DND-41 (cell line): ENCODE results near the gene PTPRD.

Experiments used
- CTCF ChIP-seq: IDR thresholded peaks from 2 replicates; pipeline ENCODE4 v1.5.1; 2012; ENCODE audit warnings: borderline replicate concordance, low read length, moderate library complexity, mild to moderate bottlenecking; ENCODE audit not compliant: poor library complexity, severe bottlenecking; ENCODE audit errors: extremely low read depth
- EZH2 ChIP-seq: IDR thresholded peaks from 3 replicates; pipeline ENCODE4 v1.6.1; 2012; ENCODE audit warnings: borderline replicate concordance, low read depth, mild to moderate bottlenecking, moderate library complexity, low read length, inconsistent platforms; ENCODE audit not compliant: severe bottlenecking

DNA sequence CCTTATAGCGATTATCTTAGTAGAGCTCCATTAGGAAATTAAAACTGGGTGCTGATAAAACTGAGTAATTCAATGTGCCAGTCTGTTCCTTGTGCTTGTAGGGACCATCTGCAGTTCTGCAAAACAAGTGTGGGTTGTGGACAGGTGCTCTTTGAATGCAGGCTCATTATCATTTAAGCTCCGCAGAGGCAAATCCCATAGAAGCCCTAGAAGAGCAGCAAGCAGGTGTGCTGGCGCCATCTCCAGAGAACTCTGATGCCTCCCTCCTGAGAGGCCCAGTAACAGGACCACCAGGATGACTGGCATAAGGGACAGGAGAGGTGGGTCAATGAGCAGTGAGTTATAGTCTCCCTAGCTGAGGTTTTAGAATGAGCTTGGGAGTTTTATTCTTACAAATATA is 1470.8 kb downstream of the PTPRD start:
- TF ChIP-seq CTCF = no peak
- TF ChIP-seq EZH2 = no peak
